ENCODE data around the gene DIP2C.
"Not testable (repeated sequence)": the region's sequence is repeated elsewhere in the genome, so short reads cannot be mapped to it uniquely, and the experiment has no call there.

Gene DIP2C

GRCh38 chr10:323651-324293, 365.7 kb downstream of the DIP2C start:
- peak; percentile 59 for DNase-seq (ENCODE audit: low spot score)

- DNase-seq (ENCODE audit: low spot score) = not testable (repeated sequence)
Measured at GRCh38 chr10:323046-323445, 366.4 kb downstream of the DIP2C start.

GRCh38 chr10:320771-321170, 368.7 kb downstream of the DIP2C start:
- DNase-seq (ENCODE audit: low spot score) = no peak

- DNase-seq (ENCODE audit: low spot score) = no peak
Measured at GRCh38 chr10:317926-318325, 371.5 kb downstream of the DIP2C start.

GRCh38 chr10:317271-317769, 372.1 kb downstream of the DIP2C start:
- no peak for DNase-seq (ENCODE audit: low spot score)

GRCh38 chr10:316390-316789, 373.1 kb downstream of the DIP2C start:
- no peak for DNase-seq (ENCODE audit: low spot score)

GRCh38 chr10:314871-315270, 374.6 kb downstream of the DIP2C start:
- no peak for DNase-seq (ENCODE audit: low spot score)

GRCh38 chr10:314381-314780, 375.1 kb downstream of the DIP2C start:
- DNase-seq (ENCODE audit: low spot score) = no peak

GRCh38 chr10:311901-312665, 377.4 kb downstream of the DIP2C start:
- DNase-seq (ENCODE audit: low spot score) = no peak

- DNase-seq (ENCODE audit: low spot score) = no peak
Measured at GRCh38 chr10:310976-311639, 378.4 kb downstream of the DIP2C start.

GRCh38 chr10:310371-310770, 379.1 kb downstream of the DIP2C start:
- no peak for DNase-seq (ENCODE audit: low spot score)

- DNase-seq (ENCODE audit: low spot score) = no peak
Measured at GRCh38 chr10:308572-309085, 380.8 kb downstream of the DIP2C start.

- no peak for DNase-seq (ENCODE audit: low spot score)
Measured at GRCh38 chr10:308101-308500, 381.4 kb downstream of the DIP2C start.

GRCh38 chr10:307659-308058, 381.8 kb downstream of the DIP2C start:
- DNase-seq (ENCODE audit: low spot score) = no peak

GRCh38 chr10:306675-307185, 382.7 kb downstream of the DIP2C start:
- no peak for DNase-seq (ENCODE audit: low spot score)

GRCh38 chr10:306007-306674, 383.3 kb downstream of the DIP2C start:
- no peak for DNase-seq (ENCODE audit: low spot score)

- DNase-seq (ENCODE audit: low spot score) = no peak
Measured at GRCh38 chr10:305034-305433, 384.4 kb downstream of the DIP2C start.

GRCh38 chr10:301536-301935, 387.9 kb downstream of the DIP2C start:
- no peak for DNase-seq (ENCODE audit: low spot score)

- not testable (repeated sequence) for DNase-seq (ENCODE audit: low spot score)
Measured at GRCh38 chr10:300580-300979, 388.9 kb downstream of the DIP2C start.

- DNase-seq (ENCODE audit: low spot score) = no peak
Measured at GRCh38 chr10:299969-300368, 389.5 kb downstream of the DIP2C start.

- no peak for DNase-seq (ENCODE audit: low spot score)
Measured at GRCh38 chr10:299512-299911, 390.0 kb downstream of the DIP2C start.

- no peak for DNase-seq (ENCODE audit: low spot score)
Measured at GRCh38 chr10:298033-298432, 391.4 kb downstream of the DIP2C start.

Data from CD4-positive, alpha-beta T cell treated with Interleukin-15 for 4 hours (primary cell).